H9 (cell line): ENCODE results near the gene NT5C2. TPM values are rescaled to one million over a fixed set of nuclear protein-coding genes. Genes with fewer than 3 reads are reported as not detected.
"Not testable (repeated sequence)": the region's sequence is repeated elsewhere in the genome, so short reads cannot be mapped to it uniquely, and the experiment has no call there.

ENCODE experiments used
- DNase-seq: peaks from one replicate; pipeline ENCODE4 v3.0.0-alpha.2; 2017
- H2AFZ ChIP-seq: one replicate; pipeline ENCODE4 v1.6.1; 2013; ENCODE audit warnings: mild to moderate bottlenecking, low read length, control low read depth, moderate library complexity
- H2AK5ac ChIP-seq: 2 replicates; pipeline ENCODE4 v1.6.1; 2013; ENCODE audit warnings: low read length, control low read depth, mixed read lengths; ENCODE audit not compliant: insufficient read length
- H2BK120ac ChIP-seq: one replicate; pipeline ENCODE4 v1.6.1; 2013; ENCODE audit warnings: low read depth, mild to moderate bottlenecking, low read length, control low read depth, inconsistent platforms; ENCODE audit not compliant: poor library complexity, severe bottlenecking
- H2BK12ac ChIP-seq: 2 replicates; pipeline ENCODE4 v1.6.1; 2013; ENCODE audit warnings: low read length, control low read depth, mixed read lengths, low read depth; ENCODE audit not compliant: insufficient read length
- H2BK15ac ChIP-seq: 2 replicates; pipeline ENCODE4 v1.6.1; 2013; ENCODE audit warnings: low read depth, low read length, control low read depth
- H2BK20ac ChIP-seq: one replicate; pipeline ENCODE4 v1.6.1; 2013; ENCODE audit warnings: low read depth, mild to moderate bottlenecking, low read length, control low read depth, inconsistent platforms; ENCODE audit not compliant: poor library complexity, severe bottlenecking
- H2BK5ac ChIP-seq: 2 replicates; pipeline ENCODE4 v1.6.1; 2013; ENCODE audit warnings: low read length, control low read depth, mixed read lengths; ENCODE audit not compliant: insufficient read length
- H3K14ac ChIP-seq: 2 replicates; pipeline ENCODE4 v1.6.1; 2013; ENCODE audit warnings: low read length, control low read depth; ENCODE audit not compliant: insufficient read depth
- H3K18ac ChIP-seq: 2 replicates; pipeline ENCODE4 v1.6.1; 2013; ENCODE audit warnings: low read depth, mild to moderate bottlenecking, mixed read lengths, low read length, control low read depth; ENCODE audit not compliant: insufficient read length
- H3K23ac ChIP-seq: 2 replicates; pipeline ENCODE4 v1.6.1; 2013; ENCODE audit warnings: low read length, control low read depth, mixed read lengths, low read depth; ENCODE audit not compliant: insufficient read length
- H3K23me2 ChIP-seq: 2 replicates; pipeline ENCODE4 v1.6.1; 2013; ENCODE audit warnings: low read depth, mild to moderate bottlenecking, mixed read lengths, low read length, control low read depth; ENCODE audit not compliant: insufficient read length, poor library complexity, severe bottlenecking
- H3K27ac ChIP-seq: 2 replicates; pipeline ENCODE4 v1.5.1; 2013; ENCODE audit warnings: low read length, control low read depth, mixed read lengths, low read depth; ENCODE audit not compliant: insufficient read length
- H3K27me3 ChIP-seq: 2 replicates; pipeline ENCODE4 v1.6.1; 2013; ENCODE audit warnings: low read length, control low read depth, inconsistent platforms; ENCODE audit not compliant: insufficient read depth
- H3K4ac ChIP-seq: 2 replicates; pipeline ENCODE4 v1.6.1; 2013; ENCODE audit warnings: low read depth, mild to moderate bottlenecking, control low read depth, inconsistent platforms, low read length, moderate library complexity
- H3K4me1 ChIP-seq: 2 replicates; pipeline ENCODE4 v1.6.1; 2013; ENCODE audit warnings: low read length, control low read depth, inconsistent platforms; ENCODE audit not compliant: insufficient read depth
- H3K4me2 ChIP-seq: 2 replicates; pipeline ENCODE4 v1.6.1; 2013; ENCODE audit warnings: low read length, control low read depth, mixed read lengths; ENCODE audit not compliant: insufficient read length, insufficient read depth
- H3K56ac ChIP-seq: 2 replicates; pipeline ENCODE4 v1.6.1; 2013; ENCODE audit warnings: low read depth, mild to moderate bottlenecking, mixed read lengths, low read length, control low read depth; ENCODE audit not compliant: insufficient read length
- H3K79me1 ChIP-seq: 2 replicates; pipeline ENCODE4 v1.6.1; 2013; ENCODE audit warnings: low read depth, mild to moderate bottlenecking, moderate library complexity, low read length, control low read depth, inconsistent platforms; ENCODE audit not compliant: insufficient read depth, poor library complexity, severe bottlenecking
- H3K79me2 ChIP-seq: 2 replicates; pipeline ENCODE4 v1.6.1; 2013; ENCODE audit warnings: low read length, control low read depth, inconsistent platforms; ENCODE audit not compliant: insufficient read depth
- H3K9ac ChIP-seq: 2 replicates; pipeline ENCODE4 v1.6.1; 2013; ENCODE audit warnings: low read length, control low read depth, mixed read lengths; ENCODE audit not compliant: insufficient read length; ENCODE audit errors: extremely low read depth
- H3K9me3 ChIP-seq: one replicate; pipeline ENCODE4 v1.6.1; 2013; ENCODE audit warnings: low read depth, low read length, inconsistent platforms; ENCODE audit not compliant: control insufficient read depth
- H3T11ph ChIP-seq: one replicate; pipeline ENCODE4 v1.6.1; 2013; ENCODE audit warnings: mild to moderate bottlenecking, low read length, control low read depth, inconsistent platforms
- H4K20me1 ChIP-seq: one replicate; pipeline ENCODE4 v1.6.1; 2013; ENCODE audit not compliant: control insufficient read depth, insufficient read length, insufficient read depth
- H4K5ac ChIP-seq: 2 replicates; pipeline ENCODE4 v1.6.1; 2013; ENCODE audit warnings: low read depth, mild to moderate bottlenecking, mixed read lengths, low read length, control low read depth; ENCODE audit not compliant: insufficient read length
- H4K8ac ChIP-seq: replicated peaks from 2 replicates; pipeline ENCODE4 v1.6.1; 2013; ENCODE audit warnings: low read length, control low read depth, mixed read lengths, low read depth; ENCODE audit not compliant: insufficient read length
- H4K91ac ChIP-seq: 2 replicates; pipeline ENCODE4 v1.6.1; 2013; ENCODE audit warnings: low read depth, mild to moderate bottlenecking, moderate library complexity, mixed read lengths, low read length, control low read depth; ENCODE audit not compliant: insufficient read length
- H3K27ac Mint-ChIP-seq, 3 experiments: 2 replicates in 2 of 3; 3 replicates in 1 of 3; pipeline ENCODE4 v1.8.0; 2020 to 2021; ENCODE audit warnings: mixed read lengths in 3 of 3, mild to moderate bottlenecking in 1 of 3, moderate library complexity in 1 of 3
- H3K27me3 Mint-ChIP-seq: 2 replicates; pipeline ENCODE4 v1.8.0; 2021; ENCODE audit warnings: low read depth, mild to moderate bottlenecking, moderate library complexity, mixed read lengths
- H3K36me3 Mint-ChIP-seq, 3 experiments: 2 replicates in 2 of 3; 3 replicates in 1 of 3; pipeline ENCODE4 v1.8.0; 2020 to 2021; ENCODE audit warnings: low read depth in 3 of 3, mixed read lengths in 3 of 3; ENCODE audit not compliant: insufficient read depth in 1 of 3
- H3K4me1 Mint-ChIP-seq, 2 experiments: 2 replicates each; pipeline ENCODE4 v1.8.0; 2020; ENCODE audit warnings: mixed read lengths in 2 of 2
- H3K4me3 Mint-ChIP-seq, 2 experiments: 2 replicates in 1 of 2; 3 replicates in 1 of 2; pipeline ENCODE4 v1.8.0; 2020 to 2021; ENCODE audit warnings: mild to moderate bottlenecking in 2 of 2, mixed read lengths in 2 of 2, moderate library complexity in 1 of 2
- H3K9me3 Mint-ChIP-seq, 2 experiments: 2 replicates in 1 of 2; 3 replicates in 1 of 2; pipeline ENCODE4 v1.8.0; 2020; ENCODE audit warnings: mild to moderate bottlenecking in 2 of 2, mixed read lengths in 2 of 2, moderate library complexity in 1 of 2
- WGBS: extraction: QIAGEN DNeasy Blood & Tissue Kit; methylation state at CpG from one replicate; pipeline ENCODE4 v1.1.7; 2013; ENCODE audit warnings: missing lambda C conversion rate, low lambda C conversion rate, mixed read lengths; ENCODE audit not compliant: insufficient read length; ENCODE audit errors: extremely low coverage; 5-methylcytosine and 5-hydroxymethylcytosine counted together
- total RNA-seq: library from RNA; stranded (reverse); gene quantifications from 2 replicates; pipeline ENCODE4 v1.2.1, GENCODE V29; 2021
- TF ChIP-seq, protein P1 (sequence below): fragments of 200-600 bp; sonication (generic); conservative IDR thresholded peaks from 3 replicates; pipeline ENCODE4 v1.8.0; 2021; ENCODE audit warnings: antibody characterized with exemption, mild to moderate bottlenecking

NT5C2 gene
- total RNA-seq, 1 experiment from 2014 or later = 69.6 TPM

DNA sequence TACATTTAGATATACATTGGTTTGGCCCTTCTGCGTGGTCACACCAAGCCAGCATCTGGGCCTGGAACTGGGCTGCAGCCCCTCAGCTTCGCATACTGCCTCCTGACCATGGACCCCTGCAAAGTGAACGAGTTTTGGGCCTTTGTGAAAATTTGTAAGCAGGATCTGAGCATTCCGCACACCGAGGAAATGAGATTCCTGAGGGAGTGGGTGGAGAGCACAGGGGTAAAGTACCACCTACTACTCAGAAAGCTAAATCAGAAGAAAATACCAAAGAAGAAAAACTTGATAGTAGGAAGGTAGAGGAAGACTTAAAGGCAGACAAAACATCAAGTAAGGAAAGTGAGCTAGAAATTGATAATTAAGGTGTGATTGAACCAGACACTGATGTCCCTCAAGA lies 22.5 kb upstream of the NT5C2 start:
- H3K23ac ChIP-seq = no peak overlapping the region
- no CpG with 5 or more reads among the region's 5 CpGs for WGBS
- H4K5ac ChIP-seq = no peak overlapping the region
- H3K18ac ChIP-seq = no peak overlapping the region
- H3K4me1 ChIP-seq = no peaks in the 10 kb centered on the region; the same call in 1 of the 2 replicates
- H2BK12ac ChIP-seq = peak overlapping the region; percentile 42
- H4K91ac ChIP-seq = no peak overlapping the region
- H3K27ac ChIP-seq = no peak overlapping the region
- H3K4me3 Mint-ChIP-seq = no peak overlapping the region
- peaks cover 0 to 14% (median 4%) of the 10 kb centered on the region in 3 experiments; a peak in 5 of 7 replicates for H3K36me3 Mint-ChIP-seq
- no peak overlapping the region for H2AFZ ChIP-seq
- H3K23me2 ChIP-seq = no peaks in the 10 kb centered on the region
- H2BK15ac ChIP-seq = no peak overlapping the region
- H3K9me3 Mint-ChIP-seq = peaks cover 12 to 15% of the 10 kb centered on the region in 2 experiments; a peak in 4 of 5 replicates
- H3K79me2 ChIP-seq = no peaks in the 10 kb centered on the region
- no peak overlapping the region for H3K9ac ChIP-seq
- H4K8ac ChIP-seq = no peak overlapping the region
- H3K56ac ChIP-seq = no peak overlapping the region
- H3T11ph ChIP-seq = no peak overlapping the region
- H3K27ac Mint-ChIP-seq = peak overlapping the region in 1 of 3 experiments; percentile 37; a peak in 3 of 7 replicates
- no peaks in the 10 kb centered on the region for H3K27me3 Mint-ChIP-seq
- H3K27me3 ChIP-seq = no peaks in the 10 kb centered on the region
- H3K79me1 ChIP-seq = no peaks in the 10 kb centered on the region
- TF ChIP-seq, protein P1, sequence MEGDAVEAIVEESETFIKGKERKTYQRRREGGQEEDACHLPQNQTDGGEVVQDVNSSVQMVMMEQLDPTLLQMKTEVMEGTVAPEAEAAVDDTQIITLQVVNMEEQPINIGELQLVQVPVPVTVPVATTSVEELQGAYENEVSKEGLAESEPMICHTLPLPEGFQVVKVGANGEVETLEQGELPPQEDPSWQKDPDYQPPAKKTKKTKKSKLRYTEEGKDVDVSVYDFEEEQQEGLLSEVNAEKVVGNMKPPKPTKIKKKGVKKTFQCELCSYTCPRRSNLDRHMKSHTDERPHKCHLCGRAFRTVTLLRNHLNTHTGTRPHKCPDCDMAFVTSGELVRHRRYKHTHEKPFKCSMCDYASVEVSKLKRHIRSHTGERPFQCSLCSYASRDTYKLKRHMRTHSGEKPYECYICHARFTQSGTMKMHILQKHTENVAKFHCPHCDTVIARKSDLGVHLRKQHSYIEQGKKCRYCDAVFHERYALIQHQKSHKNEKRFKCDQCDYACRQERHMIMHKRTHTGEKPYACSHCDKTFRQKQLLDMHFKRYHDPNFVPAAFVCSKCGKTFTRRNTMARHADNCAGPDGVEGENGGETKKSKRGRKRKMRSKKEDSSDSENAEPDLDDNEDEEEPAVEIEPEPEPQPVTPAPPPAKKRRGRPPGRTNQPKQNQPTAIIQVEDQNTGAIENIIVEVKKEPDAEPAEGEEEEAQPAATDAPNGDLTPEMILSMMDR = no peak
- no peak overlapping the region for H3K4me2 ChIP-seq
- H3K4me1 Mint-ChIP-seq = peaks cover 38 to 55% of the 10 kb centered on the region in 2 experiments
- H3K14ac ChIP-seq = no peak overlapping the region
- no peak for DNase-seq
- no peak overlapping the region for H3K4ac ChIP-seq
- H2AK5ac ChIP-seq = no peak overlapping the region
- no peaks in the 10 kb centered on the region for H3K9me3 ChIP-seq
- no peak overlapping the region for H2BK120ac ChIP-seq
- no peak overlapping the region for H2BK5ac ChIP-seq
- no peaks in the 10 kb centered on the region for H4K20me1 ChIP-seq
- no peak overlapping the region for H2BK20ac ChIP-seq

DNA sequence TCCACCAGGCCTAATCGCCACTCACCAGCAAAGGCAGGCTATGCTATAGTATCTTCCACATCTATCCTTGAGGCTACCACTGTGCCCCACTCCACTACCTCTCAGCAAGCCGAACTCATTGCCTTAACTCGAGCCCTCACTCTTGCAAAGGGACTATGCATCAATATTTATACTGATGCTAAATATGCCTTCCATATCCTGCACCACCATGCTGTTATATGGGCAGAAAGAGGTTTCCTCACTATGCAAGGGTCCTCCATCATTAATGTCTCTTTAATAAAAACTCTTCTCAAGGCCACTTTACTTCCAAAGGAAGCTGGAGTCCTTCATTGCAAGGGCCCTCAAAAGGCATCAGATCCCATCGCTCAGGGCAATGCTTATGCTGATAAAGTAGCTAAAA lies 17.2 kb upstream of the NT5C2 start:
- H3K79me1 ChIP-seq, H3T11ph ChIP-seq, H3K27me3 ChIP-seq, H2AK5ac ChIP-seq, H4K20me1 ChIP-seq, H3K9ac ChIP-seq, H4K8ac ChIP-seq, H3K4me1 ChIP-seq, H3K18ac ChIP-seq, H3K27me3 Mint-ChIP-seq, H3K23ac ChIP-seq, H2BK120ac ChIP-seq, H4K91ac ChIP-seq, H3K56ac ChIP-seq, H2BK20ac ChIP-seq, H3K79me2 ChIP-seq, H3K27ac ChIP-seq, H3K14ac ChIP-seq, H2AFZ ChIP-seq, H3K4ac ChIP-seq, H3K4me2 ChIP-seq, H4K5ac ChIP-seq, H3K27ac Mint-ChIP-seq, H3K9me3 ChIP-seq, H2BK5ac ChIP-seq, DNase-seq, H3K23me2 ChIP-seq, H2BK12ac ChIP-seq, H3K4me3 Mint-ChIP-seq, H2BK15ac ChIP-seq: not testable (repeated sequence)
- Mint-ChIP-seq H3K36me3 (peaks cover 6 to 19% (median 15%) of the 10 kb centered on the region in 3 experiments), H3K9me3 (peaks cover 15 to 17% of the 10 kb centered on the region in 2 experiments), H3K4me1 (peaks cover 35 to 51% of the 10 kb centered on the region in 2 experiments)
- WGBS = no CpG with 5 or more reads among the region's 4 CpGs
